IPS-18c (cell line): ENCODE results near the gene SEBOX.

Experiments used
- H3K4me3 ChIP-seq: 2 replicates; pipeline ENCODE4 v1.7.0; 2013; ENCODE audit warnings: low read depth, mild to moderate bottlenecking, low read length, moderate library complexity; ENCODE audit not compliant: insufficient read depth
- H3K9me3 ChIP-seq: one replicate; pipeline ENCODE4 v1.6.1; 2013; ENCODE audit warnings: mild to moderate bottlenecking, low read length, moderate library complexity; ENCODE audit not compliant: control insufficient read depth, insufficient read depth

SEBOX gene

DNA sequence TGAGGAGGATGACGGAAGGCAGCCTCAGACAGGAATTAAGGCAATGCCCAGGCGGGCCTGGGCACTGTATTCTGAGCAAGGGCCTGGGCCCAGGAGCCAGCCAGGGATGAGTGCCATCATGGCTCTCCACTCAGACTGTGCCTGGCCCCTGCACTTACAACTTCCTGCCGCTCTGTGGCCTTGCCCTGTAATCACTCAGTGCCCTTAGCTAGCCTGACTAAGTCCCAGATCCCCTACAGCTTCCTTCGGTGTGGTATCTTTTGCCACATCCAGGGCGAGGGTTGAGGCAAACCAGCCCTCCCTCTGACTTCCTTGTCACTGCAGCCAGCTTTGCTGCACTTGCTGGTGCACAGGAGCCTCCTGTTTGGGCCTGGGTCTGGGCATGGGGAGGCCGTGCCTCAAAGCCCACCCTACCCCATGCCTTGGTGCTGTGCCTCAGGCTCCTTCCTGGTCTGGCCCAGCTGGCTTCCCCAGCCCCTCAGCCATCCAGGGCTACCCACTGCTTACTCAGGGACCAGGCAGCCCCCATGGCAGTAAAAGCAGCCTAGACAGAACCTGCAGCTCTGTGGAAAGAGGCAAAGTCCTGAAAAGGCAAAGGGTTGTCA lies 31.7 kb upstream of the SEBOX start:
- Histone ChIP-seq H3K9me3 (no peaks in the 10 kb centered on the region), H3K4me3 (no peak overlapping the region)

DNA sequence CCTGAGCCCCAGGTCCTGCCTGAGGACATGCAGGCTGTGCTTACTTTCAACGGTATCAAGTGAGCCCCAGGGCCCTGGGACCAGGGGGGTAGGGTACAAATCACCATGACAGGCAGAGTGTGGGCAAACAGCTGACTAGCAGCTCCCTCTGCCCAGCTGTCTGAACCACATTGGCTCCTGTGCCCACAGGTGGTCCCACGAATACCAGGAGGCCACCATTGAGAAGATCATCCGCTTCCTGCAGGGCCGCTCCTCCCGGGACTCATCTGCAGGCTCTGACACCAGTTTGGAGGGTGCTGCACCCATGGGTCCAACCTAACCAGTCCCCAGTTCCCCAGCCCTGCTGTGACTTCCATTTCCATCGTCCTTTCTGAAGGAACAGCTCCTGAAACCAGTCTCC lies 31.0 kb upstream of the SEBOX start:
- H3K4me3 ChIP-seq, result no peak overlapping the region
- no peaks in the 10 kb centered on the region for H3K9me3 ChIP-seq

DNA sequence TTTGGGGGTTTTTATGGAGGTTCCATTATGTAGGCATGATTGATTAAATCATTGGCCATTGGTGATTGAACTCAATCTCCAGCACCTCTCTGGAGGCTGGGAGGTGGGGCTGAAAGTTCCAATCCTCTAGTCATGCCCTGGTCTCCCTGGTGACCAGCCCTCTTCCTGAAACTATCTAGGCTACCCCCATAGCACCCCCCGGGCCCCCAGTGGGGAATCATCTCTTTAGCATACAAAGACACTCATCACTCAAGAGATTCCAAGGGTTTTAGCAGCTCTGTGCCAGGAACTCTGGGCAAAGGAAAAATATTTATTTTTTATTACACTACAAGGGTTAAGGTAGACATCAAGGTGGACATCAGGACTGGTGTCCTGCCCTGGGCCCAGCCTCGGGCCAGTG lies 30.4 kb upstream of the SEBOX start:
- Histone ChIP-seq H3K4me3 (no peak overlapping the region), H3K9me3 (no peaks in the 10 kb centered on the region)

DNA sequence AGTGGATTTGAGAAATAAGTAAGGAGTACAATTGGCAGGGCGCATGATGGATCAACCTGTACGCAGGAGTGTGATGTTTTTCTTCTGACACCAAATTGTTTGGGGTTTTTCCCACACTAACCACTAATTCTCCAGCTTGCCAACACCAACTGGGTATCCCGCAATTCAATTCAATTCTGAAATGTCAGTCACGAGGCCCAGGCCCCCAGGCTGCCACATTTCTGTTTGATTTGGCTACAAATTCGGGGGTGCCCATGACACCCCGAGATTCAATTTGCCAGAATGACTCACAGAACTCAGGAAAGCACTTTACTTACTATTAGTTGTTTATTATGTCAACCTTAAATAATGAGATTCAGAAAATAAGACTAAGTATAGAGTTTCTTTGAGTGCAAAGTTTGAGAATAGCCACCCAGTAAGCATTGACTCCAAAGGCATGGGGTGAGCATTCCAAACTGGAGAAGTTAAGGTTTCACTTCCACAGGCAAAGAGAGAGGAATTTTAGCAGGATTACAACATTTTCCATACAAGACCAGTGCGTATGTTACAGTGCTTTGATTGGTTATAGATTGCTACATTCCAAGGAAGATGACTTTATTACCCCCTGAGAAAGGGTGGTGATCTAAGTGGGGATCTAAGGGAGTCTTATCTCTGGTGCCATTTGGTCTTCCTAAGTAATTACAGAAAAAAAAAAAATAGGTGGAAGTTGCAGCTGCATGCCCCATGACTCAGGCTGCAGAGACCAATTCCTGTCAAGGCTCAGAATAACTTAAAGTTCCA lies 29.5 kb upstream of the SEBOX start:
- Histone ChIP-seq H3K4me3 (no peak overlapping the region), H3K9me3 (no peaks in the 10 kb centered on the region)

DNA sequence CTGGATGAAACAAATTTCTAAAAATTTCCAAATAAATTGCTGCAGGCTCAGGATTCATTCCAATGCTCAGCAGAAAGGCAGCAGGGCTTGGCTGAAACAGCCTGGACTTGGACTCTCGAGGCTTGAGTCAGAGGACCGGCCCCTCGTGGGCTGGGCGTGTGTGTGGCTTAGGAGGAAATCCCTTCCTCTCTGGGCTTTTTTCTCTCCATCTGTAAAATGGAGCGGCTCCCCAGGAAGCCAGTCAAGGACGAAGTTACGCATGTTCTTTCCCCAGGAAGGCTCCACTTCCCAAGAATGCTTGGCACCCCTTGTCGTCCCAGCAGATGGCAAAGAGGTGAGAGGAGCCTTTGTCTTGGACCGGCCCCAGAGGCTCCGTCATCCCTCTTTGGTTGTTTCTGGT lies 27.5 kb upstream of the SEBOX start:
- Histone ChIP-seq H3K9me3 (no peaks in the 10 kb centered on the region), H3K4me3 (no peak overlapping the region)

DNA sequence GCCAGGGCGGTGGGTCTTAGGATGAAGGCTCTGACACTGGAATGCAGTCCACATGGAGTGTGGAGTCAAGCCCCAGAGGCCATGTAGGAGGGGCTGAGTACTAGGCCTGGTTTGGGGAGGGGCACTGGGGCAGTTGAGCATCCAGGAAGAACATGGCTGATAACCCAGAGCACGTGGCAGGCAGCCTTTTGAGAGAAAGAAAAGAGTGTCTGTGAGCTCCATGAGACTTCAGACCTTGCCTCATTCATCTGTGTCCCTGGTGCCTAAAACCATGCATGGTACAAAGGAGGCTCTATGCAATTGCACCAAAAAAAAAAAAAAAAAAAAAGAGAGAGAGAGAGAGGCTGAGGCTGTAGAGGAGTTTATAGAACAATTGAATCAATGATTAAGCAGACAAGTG lies 26.4 kb upstream of the SEBOX start:
- H3K9me3 ChIP-seq, result no peaks in the 10 kb centered on the region
- H3K4me3 ChIP-seq, result no peak overlapping the region

DNA sequence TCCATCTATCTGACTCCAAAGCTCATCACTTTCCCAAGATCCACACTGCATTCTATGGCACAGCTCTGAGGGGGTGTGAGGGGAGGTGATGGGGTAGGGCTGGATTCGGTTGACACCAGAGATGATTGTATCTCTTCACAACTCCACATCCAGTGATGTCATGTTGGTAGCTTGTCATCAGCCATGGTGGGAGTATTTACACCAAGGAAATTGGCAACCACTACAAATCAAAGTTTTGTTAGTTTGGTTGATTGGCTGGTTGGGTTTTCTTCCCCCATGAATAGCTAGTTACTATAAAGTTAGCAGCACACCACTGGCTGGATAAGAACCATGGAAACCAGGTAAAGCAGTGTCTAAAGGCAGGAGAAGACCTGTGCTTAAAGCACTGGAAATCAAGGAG lies 26.0 kb upstream of the SEBOX start:
- no peak overlapping the region for H3K4me3 ChIP-seq

DNA sequence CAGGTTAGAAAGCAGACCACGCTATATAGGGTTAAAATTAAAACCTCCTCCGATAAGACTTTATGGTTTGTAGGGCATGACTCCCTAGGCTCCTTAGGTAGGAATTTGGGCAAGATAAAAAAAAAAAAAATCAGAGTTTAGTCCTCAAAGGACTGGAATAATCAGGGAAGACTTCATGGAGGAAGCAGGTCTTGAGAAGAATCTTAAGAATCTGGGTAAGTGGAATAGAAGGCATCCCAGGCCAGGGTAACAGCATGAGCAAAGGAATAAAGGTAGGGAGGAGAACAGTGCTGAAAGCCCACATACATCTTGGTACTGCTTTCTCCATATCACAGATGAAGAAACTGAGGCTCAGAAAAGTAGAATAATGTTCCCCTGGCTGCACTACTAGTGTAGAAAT lies 25.6 kb upstream of the SEBOX start:
- H3K9me3 ChIP-seq, result no peaks in the 10 kb centered on the region

More for the DNA sequence above, 26.0 kb upstream of the SEBOX start:
- H3K9me3 ChIP-seq, result no peaks in the 10 kb centered on the region

DNA sequence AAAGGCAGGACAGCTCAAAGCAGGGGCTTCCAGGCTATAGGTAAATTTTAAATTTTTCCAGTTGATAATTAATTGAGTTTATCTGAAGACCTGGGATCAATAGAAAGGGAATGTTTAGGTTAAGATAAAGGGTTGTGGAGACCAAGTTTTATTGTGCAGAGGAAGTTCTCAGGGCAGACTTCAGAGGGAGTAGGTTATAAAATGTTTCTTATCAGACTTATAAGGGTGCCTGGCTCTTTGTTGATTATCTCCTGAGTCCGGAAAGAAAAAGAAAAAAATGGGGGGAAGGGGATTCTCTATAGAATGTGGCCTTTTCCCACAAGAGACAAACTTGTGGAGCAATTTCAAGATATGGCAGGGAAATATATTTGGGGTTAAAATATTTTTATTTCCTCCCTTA lies 25.1 kb upstream of the SEBOX start:
- Histone ChIP-seq H3K4me3 (no peak overlapping the region), H3K9me3 (no peaks in the 10 kb centered on the region)

More for the DNA sequence above, 25.6 kb upstream of the SEBOX start:
- H3K4me3 ChIP-seq, result no peak overlapping the region

DNA sequence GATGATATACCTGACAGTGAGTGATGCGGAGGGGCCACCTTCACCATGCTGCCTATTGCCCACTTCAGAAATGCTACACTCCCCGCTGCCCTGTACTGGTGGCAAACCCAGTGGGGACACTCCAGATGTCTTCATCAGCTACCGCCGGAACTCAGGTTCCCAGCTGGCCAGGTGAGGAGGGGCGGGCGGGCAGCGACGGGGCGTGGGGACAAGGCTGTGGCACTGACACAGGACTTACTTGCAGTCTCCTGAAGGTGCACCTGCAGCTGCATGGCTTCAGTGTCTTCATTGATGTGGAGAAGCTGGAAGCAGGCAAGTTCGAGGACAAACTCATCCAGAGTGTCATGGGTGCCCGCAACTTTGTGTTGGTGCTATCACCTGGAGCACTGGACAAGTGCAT lies 23.1 kb upstream of the SEBOX start:
- Histone ChIP-seq H3K9me3 (no peaks in the 10 kb centered on the region), H3K4me3 (no peak overlapping the region)

DNA sequence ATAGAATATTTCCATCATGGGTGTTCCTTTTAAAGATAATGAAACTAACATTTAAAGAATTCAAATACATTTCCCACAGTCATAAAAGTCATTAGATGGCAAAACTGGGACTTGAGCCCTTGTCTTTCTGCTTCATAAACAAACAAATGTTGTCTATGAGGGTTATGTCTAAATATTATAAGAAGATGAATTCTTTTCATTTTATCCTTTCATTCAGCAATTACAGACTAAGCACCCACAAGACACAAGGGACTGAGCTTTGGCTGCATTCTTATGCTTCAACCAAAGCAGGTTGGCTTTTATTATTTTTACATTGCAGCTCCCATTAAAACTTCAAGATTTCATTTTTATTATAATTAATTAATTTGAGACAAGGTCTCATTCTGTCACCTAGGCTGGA lies 21.4 kb upstream of the SEBOX start:
- H3K4me3 ChIP-seq, result no peak overlapping the region
- no peaks in the 10 kb centered on the region for H3K9me3 ChIP-seq

DNA sequence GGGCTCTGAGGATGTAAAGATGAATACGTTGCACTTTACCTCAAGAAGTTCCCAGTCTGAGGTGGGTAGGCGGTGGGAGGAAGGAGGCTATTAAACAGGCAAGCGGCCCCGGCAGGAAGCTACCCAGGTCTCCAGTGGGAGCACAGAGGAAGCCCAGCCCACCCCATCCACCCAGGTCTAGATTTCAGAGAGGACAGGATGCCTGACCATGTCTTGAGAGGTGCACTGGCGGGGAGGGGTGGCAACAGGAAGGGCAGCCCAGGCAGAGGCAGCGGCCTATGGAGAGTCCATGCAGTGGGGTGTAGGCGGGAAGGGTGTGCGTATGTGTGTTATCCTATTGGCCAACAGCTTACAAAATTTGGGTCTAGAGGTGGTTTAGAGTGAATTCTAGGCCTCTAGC lies 20.4 kb upstream of the SEBOX start:
- Histone ChIP-seq H3K4me3 (no peak overlapping the region), H3K9me3 (no peaks in the 10 kb centered on the region)

DNA sequence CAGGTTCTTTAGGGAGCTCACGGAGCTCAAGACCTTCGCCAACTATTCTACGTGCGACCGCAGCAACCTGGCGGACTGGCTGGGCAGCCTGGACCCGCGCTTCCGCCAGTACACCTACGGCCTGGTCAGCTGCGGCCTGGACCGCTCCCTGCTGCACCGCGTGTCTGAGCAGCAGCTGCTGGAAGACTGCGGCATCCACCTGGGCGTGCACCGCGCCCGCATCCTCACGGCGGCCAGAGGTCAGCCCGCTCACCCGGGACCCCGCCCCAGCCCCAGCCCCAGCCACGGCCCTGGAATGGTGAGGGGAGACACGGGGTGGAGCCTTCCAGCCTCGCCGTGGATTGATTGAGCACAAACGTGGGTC lies 20.0 kb upstream of the SEBOX start:
- Histone ChIP-seq H3K4me3 (peak overlapping the region; percentile 63), H3K9me3 (no peaks in the 10 kb centered on the region)

DNA sequence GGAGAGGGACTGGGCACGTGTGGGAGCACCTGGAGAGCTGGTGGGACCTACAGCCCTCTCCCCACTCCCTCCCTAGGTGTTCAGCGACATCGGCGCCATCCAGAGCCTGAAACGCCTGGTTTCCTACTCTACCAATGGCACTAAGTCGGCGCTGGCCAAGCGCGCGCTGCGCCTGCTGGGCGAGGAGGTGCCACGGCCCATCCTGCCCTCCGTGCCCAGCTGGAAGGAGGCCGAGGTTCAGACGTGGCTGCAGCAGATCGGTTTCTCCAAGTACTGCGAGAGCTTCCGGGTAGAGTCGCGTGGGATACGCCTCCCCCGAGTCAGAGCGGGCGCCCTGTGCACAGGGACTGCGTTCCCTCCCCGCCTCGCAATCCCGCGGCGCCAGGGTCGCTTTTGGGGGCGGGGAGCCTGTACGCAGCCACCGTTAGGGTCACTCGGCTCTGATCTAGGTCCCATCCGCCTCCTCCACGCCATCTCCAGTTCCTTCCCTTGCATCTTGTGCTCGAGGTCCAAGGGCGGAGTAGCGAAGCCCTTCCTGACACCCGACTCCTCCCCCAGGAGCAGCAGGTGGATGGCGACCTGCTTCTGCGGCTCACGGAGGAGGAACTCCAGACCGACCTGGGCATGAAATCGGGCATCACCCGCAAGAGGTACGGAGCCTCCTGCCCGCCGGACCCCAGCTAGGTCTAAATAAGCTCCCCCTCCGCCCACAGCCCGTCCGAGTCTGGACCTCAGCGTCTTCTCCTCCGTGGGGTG lies 19.5 kb upstream of the SEBOX start:
- H3K9me3 ChIP-seq, result no peaks in the 10 kb centered on the region
- H3K4me3 ChIP-seq, result peak overlapping the region; percentile 63

DNA sequence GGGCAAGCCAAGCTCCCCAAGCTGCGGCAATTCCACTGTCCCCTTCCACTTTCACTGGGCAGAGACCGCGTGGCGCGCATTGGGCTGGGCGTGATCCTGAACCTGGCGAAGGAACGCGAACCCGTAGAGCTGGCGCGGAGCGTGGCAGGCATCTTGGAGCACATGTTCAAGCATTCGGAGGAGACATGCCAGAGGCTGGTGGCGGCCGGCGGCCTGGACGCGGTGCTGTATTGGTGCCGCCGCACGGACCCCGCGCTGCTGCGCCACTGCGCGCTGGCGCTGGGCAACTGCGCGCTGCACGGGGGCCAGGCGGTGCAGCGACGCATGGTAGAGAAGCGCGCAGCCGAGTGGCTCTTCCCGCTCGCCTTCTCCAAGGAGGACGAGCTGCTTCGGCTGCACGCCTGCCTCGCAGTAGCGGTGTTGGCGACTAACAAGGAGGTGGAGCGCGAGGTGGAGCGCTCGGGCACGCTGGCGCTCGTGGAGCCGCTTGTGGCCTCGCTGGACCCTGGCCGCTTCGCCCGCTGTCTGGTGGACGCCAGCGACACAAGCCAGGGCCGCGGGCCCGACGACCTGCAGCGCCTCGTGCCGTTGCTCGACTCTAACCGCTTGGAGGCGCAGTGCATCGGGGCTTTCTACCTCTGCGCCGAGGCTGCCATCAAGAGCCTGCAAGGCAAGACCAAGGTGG lies 16.3 kb upstream of the SEBOX start:
- Histone ChIP-seq H3K4me3 (peak overlapping the region; percentile 42), H3K9me3 (no peaks in the 10 kb centered on the region)

DNA sequence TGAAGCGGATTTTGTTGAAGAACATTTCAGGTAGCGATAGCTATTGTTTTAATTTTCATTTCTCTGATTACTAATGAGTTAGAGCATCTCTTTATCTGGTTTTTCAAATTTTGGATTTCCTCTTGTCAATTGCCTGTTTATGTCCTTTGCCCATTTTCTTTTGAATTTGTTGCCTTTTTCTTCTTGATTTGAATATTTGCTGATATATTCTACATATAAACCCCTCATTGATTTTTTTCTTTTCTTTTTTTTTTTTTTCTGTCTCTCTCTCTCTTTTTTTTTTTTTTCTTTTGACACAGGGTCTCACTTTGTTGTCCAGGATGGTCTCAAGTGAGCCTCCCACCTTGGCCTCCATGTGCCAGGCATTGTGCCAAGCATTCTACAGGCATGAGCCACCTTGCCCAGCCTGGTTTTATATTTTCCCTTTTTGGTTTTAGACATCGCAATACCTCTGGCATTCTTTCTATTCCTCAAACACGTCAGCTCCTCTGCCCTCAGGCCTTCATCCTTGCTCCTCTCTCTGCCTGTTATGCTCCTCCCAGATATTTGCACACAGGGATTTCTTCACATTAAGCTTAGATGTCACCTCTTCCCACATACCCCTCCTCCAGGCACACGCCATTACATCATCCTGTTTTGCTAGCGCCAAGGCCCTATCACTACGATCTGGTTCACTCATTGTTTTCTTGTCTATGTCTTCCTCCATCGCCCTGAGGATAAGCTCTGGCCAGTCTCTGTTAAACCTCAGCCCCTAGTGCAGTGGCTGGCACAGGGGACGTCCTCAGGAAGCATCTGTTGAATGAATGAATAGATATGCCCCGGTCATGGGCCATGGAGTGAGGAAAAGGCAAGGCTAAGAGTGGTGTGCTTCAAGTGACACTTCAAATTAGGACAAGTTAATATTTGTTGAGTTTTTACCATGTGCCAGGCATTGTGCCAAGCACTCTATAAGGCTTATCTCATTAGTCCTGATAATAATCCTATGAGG lies 15.1 kb upstream of the SEBOX start:
- H3K4me3 ChIP-seq, result no peak overlapping the region
- H3K9me3 ChIP-seq, result no peaks in the 10 kb centered on the region

DNA sequence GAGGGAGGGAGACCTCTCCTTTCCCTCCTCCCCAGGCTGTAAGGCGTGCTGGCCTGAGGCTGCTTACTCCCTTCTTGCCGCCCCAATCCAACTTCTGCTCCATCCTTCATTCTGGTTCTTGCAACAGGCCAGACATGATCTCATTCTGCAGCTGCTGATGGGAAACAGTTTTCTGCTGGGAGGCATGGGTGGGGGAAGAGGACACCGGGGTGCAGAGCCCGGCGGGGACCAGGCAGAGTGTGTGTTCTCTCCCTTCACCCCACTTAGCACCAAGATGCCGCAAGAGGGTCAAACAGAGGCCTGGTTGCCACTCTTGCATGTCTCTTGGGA lies 7.9 kb upstream of the SEBOX start:
- H3K9me3 ChIP-seq, result peaks cover 2% of the 10 kb centered on the region
- H3K4me3 ChIP-seq, result peak overlapping the region; percentile 70; the same call in 1 of the 2 replicates
